Measurements from ENCODE around the gene ENHO.

The ENHO gene

DNA sequence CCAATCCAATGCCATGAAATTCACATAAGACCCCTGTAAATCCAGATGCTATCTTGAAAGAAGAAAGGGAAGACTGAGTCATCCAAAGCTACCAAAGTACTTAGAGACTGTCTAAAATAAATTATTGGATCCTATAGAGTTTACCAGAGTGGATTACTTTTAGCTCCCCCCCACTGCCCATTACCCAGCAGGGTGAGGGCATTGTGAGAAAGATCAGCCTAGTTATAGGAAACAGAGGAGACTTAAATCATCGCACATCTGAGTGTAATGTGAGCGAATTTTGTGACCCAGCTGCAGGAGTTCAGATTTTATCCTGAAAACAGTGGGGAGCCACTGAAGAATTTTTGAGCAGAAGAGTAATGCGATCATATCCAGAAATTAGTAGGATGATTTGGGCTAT, 1.6 kb upstream of the ENHO start:
- DNase-seq (ENCODE audit: low read depth): no peak

DNA sequence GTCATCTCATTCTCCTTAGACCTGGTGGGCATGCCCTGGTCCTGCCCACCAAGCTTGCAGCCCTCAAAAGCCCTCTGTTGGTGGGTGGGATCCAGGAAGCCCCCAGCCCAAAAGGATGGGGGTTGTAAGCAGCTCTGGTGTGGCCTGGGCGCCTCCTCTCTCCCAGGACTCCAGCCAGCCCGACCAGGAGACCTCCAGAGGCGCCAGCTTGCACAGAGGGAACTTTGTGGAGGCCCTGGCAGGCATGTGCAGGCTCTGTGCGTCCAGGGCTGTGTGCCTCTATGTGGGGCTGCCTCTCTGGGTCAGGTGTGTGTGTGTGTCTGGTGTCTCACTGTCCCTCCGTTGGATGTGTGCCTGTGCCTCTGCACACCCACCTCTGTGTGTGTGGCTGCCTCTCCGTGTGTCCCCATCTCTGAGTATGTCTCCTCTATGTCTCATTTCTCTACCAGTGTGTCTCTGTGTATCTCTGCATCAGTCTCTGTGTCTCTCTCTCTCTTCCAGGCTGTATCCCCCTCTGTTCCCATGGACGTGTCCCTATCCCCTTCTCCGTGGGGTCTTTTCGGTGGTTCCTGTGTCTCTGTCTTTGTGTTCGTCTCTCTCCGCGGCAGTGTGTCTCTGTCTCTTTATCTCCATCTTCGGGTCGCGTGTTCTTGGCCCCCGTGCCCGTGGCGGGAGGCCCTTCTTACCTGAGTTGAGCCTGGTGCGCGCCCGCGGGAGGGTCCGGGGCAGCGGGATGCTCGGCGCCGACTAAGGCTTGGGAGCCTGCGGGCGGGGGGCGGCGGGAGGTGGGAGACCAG, 501 bp downstream of the ENHO start:
- DNase-seq (ENCODE audit: low read depth): no peak

DNA sequence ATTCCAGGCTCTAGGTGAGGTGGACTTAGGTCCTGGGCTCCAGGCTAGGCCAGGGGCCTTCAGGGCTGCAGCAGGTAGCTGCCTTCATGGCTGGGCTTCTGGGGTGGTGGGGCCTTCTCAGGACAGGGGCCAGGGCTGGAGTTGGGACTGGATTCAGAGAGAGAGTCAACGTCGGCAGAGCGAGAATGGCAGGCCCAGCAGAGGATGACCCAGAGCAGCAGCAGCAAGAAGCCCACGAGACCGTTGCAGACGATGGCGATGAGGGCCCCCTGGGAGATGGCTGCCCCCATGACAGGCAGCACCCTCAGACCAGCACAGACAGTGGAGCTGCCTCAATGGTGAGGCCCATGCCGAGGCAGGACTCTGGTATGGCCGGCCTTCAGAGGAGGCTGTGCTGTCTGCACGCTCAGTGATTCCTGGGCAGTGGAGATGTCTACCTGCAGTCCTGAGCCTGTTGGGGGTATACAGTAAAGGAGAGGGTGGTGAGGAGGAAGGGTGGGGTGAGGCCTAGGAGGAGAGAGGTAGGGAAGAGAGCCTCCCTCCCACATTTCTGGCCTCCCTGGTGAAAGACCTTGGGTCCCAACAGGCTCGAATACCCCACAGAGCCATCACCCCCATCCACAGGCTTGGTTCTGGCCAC, 1.3 kb downstream of the ENHO start:
- no peak for DNase-seq (ENCODE audit: low read depth)

DNA sequence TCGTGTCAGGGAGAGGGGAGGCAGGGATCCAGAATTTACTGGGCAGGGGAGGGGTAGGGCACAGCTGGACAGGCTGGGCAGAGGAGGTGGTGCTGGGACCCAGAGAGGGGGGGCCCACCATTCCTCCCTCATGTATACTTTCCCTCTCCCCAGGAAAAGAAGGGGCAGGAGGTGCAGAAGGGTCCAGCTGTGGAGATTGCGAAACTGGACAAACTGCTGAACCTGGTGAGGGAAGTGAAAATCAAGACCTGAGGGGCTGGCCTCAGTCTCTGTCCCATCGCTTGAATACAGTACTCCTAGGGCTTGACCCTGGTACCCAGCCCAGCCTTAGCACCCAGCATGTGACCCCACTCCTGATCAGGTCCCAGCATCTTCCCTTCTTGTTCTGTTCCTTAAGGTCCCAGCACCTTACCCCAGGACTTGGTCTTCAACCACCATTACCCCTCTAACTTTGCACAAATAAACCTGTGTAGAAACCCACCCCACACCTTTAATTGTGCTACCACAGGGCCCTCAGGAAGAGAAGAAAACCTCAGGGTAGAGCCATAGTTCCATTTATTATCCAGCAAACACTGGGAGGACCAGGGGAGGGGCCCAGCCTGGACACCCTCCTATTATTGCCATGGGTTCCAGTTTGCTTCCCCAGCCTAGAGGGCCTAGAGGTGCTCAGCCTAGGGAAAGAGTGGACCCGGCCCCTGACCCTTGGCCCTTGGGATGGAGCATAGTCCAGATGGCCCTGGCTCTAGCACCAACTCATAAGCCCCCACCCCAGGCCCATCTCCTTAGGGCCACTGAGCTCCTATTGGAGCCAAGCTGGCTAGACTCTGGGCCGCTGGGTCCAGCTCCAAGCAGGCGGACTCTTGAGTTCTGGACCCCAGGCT, 2.0 kb downstream of the ENHO start:
- DNase-seq (ENCODE audit: low read depth): no peak

DNA sequence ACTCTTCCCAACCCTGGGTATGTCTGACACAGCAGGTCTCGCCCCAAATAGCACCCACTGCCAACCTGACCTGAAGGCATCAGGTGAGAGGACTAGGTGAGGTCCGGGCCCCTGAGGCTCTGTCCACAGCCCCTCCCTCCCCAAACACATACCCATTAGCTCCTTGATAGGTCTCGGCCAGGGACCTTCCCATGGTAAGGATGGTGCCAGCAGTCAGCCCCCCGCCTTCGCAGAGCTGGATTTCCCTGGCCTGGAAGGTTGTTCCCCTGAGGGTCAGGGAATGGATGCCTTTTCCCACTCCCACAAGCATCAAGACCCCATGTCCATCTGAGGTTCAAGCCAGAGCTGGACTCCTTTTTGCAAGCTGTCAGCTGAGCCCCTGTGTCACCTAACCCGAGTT, 2.7 kb downstream of the ENHO start:
- no peak for DNase-seq (ENCODE audit: low read depth)

DNA sequence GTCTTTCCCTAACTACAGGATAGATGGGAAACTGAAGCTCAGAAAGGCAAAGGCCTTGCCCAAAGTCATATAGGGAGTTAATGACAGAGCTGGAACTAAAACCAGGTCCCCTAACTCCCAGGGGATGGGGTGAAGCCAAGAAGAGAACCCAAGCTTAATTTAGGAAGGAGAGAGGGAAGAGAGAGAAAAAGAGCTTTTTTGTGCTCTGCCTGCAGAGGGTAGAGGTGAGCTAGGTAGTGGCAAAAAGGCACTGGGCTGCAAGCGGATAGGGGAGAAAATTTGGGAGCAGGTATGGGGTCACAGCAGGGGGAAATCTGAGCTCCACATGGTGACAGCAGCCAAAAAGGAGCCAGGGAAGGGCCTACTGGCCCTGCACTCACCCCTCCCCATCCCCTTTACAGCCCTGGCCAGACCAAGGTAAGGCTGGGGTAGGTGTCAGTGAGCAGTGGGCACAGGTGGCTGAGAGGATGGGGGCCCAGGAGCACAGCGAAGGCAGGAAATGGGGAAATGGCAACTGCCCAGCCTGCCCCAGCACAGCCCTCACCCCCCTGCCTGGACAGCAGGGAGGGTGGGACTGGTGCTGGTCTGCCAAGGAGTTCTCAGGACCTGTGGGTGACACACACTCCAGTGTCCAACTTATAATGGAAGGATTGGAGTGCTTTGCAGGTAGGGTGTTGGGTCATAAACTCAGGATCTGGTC, 3.3 kb downstream of the ENHO start:
- DNase-seq (ENCODE audit: low read depth): no peak

DNA sequence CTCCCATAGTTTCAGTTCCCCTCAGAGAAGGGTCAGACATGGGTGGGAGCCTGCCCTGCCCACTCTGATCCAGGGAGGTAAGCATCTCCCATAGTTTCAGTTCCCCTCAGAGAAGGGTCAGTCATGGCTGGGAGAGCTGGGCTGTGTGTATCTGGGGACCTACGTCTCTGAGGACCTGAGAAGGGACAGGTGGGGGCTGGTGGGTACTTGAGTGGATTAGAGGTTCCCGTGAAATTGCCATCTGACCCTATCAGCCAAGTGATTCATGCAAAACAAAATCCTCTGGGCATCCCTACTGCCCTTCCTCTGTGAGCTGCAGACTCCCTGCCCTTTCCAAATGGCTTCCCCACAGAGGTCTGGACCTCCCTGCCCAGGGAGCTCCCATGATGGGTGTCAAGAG, 3.9 kb downstream of the ENHO start:
- no peak for DNase-seq (ENCODE audit: low read depth)

DNA sequence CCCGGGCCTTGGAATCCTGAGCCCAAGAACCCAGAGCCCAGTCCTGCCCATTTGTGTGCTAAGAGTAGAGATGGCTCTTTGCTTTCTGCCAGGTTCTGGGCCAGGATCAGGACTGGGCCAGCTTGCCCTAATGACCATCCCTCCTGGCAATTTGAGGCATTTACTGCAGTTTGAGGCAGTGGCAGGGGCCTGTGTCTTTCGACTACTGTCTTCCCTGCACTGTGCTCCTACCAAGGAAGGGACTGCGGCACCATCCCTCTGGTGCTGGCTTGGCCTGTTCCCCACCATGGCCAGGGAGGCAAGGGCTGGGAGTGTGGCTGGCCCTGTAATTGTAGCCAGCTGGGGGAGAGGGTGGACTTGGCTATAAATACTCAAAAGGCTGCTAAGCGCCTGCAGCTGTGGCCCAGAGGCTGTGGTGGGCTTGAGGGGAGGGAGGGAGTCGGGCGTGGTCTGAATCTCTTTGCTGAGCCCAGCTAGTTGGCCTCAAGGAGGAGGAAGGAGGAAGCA, 4.6 kb downstream of the ENHO start:
- no peak for DNase-seq (ENCODE audit: low read depth)

DNA sequence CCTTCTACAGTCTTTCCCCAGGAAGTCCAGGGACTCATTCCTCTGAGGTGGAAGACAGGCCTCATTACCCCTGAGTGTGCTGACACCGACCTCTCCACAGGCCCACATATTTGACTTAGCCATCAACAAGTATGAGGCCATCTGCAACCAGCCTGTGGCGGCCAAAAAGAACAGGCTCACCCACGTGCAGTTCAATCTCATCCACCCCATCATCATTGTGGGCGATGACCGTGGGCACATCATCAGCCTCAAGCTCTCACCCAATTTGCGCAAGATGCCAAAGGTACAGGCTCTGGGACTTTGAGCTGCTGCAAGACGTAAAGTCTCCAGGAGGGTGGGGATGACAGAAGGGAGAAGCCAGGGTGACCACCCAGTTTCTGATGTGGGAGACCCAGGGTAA, 5.6 kb downstream of the ENHO start:
- DNase-seq (ENCODE audit: low read depth): no peak

DNA sequence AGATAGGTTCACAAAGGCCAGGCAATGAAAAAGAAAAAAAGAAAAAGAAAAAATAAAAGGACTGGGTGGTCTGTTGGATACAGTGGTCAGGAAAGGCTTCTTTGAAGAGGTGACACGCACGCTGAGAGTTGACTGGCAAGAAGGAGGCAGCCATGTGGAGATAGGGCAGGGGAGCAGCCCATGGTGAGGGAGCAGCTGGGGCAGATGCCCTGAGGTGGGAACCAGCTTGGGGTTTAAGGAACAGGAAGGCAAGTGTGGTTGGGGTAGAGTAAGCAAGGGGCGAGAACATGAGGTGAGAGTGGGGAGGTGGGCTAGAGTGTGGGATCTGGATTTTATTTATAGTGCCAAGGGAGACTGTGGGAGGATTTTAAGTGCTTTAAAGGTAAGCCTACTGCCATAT, 6.8 kb downstream of the ENHO start:
- DNase-seq (ENCODE audit: low read depth): no peak

DNA sequence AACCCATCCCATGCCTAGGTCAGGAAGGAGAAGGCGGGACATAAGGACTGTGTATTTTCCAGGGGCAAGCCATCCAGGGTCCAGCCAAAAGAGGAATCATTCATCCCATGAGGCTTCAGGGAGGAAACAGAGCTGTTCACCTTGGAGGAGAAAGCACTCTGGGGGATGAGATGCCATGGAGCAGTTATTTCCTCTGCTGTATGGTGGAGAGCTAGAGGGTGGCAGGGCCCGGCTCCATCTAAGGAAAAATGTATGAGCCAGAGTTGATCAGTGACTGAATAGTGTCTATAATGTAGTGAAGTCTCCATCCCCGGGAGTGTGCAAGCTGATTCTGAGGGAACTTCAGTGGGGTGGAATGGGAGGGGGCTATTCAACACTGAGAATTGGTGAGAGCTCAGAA, 8.0 kb downstream of the ENHO start:
- no peak for DNase-seq (ENCODE audit: low read depth)

DNA sequence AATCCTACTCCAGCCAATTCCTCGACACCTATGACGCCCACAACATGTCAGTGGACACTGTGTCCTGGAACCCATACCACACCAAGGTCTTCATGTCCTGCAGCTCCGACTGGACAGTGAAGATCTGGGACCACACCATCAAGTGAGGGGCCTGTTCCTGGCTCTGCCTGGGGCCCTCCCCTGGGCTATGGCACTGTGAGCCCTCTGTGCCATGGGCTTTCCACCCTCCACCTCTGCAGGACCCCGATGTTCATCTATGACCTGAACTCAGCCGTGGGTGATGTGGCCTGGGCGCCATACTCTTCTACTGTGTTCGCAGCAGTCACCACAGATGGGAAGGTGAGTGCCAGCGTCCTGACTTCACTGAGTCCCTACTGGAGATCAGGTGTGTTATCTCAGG, 8.4 kb downstream of the ENHO start:
- no peak for DNase-seq (ENCODE audit: low read depth)

DNA sequence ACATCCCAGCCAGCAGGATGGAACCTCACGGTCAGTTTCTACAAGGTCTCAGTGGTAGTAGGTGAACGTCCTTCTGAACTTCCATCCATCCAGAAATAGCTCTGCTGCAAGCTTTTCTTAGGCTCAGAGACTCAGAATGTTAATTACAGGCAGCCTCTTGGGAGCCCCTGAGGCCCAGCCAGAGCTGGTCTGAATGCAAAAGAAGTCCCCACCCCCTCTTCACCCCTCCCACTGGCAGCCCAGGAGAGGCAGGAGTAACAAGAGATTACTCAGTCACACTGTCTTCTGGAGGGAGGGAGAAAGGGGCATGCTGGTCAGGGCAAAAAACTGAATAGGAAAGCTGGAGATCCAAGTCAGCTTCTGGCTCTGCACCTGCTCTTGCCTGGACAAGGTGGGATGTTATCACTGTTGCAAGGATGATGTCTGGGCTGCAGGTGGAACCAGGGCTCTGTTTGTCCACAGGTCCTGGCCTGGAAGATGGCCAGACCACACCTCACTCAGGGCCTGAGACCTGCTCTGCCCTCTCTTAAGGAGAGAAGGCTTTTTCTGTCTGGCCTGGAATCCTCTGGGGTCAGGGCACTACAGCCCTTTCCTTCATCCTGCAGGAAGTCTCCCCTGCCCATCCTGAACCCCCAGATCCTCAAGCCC, 9.1 kb downstream of the ENHO start:
- DNase-seq (ENCODE audit: low read depth): no peak

DNA sequence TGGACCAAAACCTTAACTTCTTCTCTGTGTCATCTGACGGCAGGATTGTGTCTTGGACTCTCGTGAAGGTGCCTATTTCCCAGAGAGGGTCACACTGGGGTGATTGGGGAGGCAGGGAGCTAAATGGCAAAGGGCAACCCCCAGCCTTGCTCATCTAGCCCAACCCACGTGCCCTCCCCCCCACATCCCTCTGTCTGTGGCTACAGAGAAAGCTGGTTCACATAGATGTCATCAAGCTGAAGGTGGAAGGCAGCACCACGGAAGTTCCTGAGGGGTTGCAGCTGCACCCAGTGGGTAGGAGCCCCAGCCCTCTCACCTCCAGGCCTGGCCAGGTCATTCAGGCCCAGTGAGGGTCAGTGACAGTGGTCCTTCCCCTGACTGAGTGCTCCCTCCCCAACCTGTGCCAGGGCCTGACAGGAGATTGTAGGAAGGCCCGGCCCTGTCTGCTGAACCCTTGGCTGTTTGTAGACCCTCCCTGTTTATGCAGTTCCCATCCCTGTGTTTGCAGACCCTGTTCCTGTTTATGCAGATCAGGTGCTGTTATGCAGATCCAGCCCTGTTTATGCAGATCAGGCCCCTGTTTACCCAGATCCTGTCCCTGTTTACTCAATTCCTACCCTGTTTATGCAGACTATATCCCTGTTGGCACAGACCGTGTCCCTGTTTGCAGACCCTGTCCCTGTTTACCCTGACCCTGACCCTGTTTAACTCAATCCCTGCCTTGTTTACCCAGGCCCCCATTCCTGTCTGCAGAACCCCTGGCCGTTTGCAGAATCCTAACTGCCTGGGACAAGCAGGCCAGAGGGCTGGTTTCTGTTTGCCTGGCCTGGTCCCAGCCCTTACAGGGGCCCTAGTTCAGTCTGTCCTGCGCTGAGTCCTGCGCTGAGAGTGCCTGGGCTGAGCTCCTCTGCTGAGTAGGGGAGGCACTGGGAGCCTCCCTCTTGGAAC, 10.4 kb downstream of the ENHO start:
- no peak for DNase-seq (ENCODE audit: low read depth)

DNA sequence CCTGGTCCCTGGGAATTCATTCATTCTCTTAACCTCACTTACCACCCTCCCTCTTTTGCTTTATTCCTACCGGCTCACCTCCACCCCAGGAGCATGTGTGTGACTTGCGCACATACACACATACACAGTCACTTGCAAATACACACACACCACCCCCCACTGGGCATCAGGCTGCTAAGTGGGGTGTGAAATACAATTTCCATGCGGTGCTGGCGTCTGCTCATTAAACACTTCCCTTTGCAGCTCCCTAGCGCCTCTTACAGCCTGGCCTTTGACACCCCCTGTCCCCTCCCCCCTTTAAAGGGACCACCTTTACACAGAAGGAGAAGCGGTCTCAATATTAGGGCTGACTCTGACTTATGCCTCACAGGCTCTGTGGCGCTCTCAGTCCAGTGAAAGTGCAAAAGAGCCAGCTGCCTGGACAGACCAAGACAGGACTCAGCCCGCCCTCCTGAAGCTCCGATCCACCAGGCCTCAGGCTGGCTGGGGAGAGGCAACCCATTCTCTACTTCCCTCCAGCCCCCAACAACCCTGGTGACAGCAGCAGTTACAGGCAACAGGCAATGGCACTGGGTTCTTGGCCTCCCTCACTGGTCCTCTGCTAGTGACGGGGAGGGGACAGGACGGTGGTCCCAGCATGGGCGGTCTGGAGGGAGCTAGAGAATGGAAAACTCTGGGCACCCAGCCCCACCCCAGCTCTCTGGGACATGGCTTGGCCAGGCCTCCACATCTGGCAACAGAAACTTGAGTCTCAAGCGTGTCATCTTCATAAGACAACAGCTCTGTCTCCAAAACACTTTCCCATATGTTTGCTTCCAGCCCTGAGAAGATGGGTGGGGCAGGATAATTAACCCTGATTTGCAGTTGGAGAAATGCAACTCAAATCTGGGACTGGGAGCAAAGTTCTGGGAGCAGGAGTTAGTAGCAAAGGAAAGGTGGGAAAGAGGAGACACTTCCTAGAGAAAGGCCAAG, 12.0 kb downstream of the ENHO start:
- DNase-seq (ENCODE audit: low read depth): no peak

DNA sequence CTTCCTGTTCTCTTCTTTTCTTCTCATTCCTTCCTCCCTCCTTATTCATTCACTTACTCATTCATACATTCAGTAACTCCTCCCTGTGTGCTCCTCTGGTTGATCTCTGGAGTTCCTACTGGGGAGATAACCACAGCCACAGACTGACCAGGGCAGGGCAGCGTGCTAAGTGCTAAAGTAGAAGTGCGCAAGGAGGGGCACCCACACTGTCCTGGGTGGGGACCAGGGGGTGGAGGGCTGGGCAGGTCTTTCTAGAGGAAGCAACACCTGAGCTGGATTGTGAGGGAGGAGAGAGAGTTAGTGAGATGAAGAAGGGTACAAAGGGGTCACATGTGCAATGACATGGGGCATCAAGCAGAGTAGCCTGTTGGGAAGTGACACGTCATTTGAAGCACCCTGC, 13.8 kb downstream of the ENHO start:
- DNase-seq (ENCODE audit: low read depth): no peak

DNA sequence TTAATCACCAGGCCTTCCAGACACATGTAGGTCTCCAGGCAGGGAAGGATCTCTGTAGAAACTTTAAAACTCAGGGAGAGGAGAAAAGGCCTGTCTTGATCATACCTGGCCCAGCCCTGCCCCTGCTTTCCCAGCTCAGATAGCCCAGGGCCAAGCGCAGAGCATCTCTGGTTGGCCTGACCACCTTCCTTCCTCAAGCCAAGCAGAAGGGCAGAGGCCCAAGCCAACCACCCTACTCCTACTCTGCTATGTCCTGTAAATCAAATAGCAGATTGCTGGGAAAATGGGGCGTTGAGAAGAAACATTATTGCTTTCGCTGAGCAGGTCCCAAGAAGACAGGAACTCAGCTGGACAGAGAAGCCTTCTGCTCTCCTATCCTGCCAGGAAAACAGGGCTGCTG, 14.3 kb downstream of the ENHO start:
- no peak for DNase-seq (ENCODE audit: low read depth)

DNA sequence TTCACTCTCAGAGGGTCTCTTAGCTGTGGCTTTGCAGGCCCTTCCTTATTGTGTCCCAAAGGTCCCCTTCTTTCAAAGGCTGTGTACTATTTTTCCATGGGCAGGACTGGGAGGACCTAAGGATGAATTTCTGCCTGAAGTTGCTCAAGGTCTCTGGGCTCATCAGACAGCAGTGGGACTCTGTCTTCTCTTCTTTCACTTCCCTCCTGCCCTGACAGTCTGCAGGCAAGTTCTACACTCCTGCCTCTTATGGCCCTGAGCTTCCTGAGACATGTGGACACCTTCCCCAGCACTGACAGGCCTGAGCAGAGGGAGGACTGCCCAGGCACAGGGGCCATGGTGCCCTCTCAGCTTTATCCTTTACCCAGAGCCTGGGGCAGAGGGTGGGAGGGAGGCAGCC, 14.8 kb downstream of the ENHO start:
- DNase-seq (ENCODE audit: low read depth): no peak

DNA sequence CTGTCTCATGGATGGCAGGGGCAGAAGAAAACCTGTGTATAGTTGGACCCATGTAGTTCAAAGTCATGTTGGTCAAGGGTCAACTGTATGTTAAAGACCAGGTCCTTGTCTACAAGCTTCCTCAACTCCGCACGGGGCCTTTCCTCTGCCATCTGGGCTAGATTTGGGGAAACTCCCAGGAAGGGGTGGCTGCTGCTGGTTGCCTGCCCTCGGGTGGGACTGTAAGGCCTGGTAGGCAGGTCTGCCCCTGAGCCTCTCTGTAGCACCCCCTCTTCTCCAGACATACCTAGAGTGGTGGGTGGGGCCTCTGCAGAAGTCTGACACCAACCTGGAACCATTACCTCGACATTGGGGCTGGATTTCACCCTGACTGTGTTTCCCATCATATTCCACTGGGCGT, 15.2 kb downstream of the ENHO start:
- no peak for DNase-seq (ENCODE audit: low read depth)
